SIG-M5 treated with dmso at 0.1 percent for 504 hours (cell line): Measurements from ENCODE around the gene TOM1L2.

Experiments used
- DNase-seq: peaks from one replicate; lab custom pipeline; 2025; ENCODE audit not compliant: unreplicated experiment; lab: John Stamatoyannopoulos, UW

TOM1L2 gene

DNA sequence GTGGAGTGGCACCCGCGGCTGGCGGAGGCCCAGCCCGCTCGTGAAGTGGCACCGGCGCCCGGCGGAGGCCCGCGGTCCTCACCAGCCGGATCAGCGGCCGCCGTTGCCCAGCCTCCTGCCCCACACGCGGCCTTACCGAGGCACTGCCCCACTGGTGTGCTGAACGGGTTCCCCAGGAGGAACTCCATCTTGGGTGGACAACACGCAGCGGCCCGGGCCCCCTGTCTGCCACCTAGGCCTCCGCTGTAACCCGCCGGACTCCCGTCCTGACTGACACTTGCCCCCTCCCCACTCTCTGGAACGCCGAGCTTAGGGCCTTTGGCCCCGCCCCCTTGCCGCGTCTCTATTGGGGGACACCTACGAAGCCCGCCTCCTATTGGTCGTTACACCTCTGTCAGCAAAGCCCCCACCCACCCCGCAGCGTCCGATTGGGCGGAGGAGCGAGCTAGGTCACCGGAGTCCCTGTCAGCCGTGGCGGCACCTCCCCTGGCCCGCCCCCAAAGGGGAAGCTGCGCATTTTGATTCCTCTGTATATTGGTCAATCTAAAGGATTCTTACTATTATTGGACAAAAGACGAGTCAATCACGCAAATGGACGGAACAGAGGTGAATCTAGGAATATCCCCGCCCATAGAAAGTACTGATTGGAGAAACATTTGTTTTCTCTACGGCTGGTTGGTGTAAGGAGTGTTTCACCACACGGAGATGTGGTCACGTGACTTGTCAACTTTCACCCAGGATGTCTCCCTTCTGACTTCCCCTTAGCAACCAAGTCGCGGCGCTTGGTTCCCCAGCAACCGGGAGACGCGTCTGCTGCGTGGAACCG lies at the start of gene TOM1L2, which contains the start of gene DRC3:
TSS of gene TOM1L2 (minus strand) at position 275 of the 826 bp plus-strand sequence. CDS start at position 188, 87 bp downstream.
TSS of gene DRC3 (plus strand) at position 737 of the 826 bp plus-strand sequence. CDS start 4,737 bp downstream, outside the sequence.
- DNase-seq: peak; percentile 100

DNA sequence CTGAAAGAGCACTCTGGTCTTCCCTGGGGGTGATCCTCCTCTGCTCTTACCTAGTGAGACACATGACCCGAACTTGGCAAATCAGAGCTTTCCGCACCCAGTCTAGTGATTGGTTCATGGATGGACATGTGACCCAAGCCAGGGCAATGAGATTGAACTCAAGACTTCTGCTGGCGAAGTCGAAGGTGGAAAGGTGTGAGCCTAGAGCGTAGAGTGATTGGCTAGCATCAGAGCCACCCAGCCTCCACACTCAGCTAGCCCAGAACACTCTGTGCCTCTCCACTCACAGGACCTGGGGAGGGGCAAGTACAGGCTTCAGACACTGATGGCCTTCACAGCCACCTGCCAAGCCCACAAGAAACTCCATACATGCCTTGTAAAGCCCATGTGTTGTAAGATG lies 49.2 kb upstream of the TOM1L2 start:
- no peak for DNase-seq

DNA sequence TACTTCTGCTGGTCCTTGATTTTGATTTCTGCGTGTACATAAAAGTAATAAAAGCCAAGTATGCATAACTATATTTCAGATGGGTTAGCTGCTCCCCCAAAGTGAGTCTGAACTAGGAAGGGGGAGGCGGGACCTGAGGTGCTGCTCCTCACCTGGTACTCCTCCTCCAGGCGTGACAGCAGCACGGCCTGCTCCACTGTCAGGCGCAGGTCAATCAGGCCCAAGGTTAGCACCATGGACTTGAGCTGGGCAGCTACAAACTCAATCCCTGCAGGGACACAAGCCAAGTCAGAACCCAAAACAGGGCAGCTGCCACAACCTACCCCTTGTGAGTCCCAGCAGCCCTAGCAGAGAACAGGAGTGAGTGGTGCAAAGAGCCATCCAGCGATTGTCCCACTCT lies 48.8 kb upstream of the TOM1L2 start:
- DNase-seq: no peak

DNA sequence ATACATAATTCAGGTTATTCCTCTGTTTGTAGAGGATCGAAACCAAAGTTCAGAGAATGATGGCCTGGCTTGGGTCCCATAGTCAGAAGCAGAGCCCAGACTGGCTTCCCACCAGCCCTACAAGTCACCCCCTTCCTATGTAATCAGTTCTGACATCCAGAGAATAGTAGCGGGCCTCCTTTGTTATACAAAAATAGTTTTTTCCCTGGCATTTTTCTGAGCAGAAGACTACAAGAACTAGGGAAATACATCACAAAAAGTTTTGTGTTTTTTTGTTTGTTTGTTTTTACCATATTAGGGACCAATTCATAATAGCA lies 47.6 kb upstream of the TOM1L2 start:
- no peak for DNase-seq

DNA sequence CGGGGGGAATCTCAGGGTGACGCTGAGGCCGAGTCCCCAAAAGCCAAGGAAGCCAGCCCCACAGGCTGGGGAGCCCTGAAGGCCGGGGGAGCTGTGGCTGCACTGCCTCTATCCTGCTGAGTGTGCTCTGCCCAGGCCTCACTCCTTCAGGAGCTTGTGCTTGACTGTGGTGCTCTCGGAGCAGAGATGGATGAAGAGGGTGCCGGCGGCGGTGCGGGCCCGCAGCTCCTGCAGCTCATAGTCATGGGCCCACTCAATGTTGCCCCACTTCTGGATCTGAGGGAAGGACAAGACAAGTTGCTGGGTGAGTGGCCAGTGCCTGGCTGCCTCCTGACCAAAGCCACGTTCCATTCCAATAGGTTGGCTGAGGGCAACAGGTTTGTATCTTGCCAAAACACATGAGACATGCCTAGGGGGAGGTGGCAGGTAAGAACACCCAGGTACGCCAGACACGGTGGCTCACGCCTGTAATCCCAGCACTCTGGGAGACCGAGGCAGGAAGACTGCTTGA lies 46.3 kb upstream of the TOM1L2 start:
- no peak for DNase-seq

DNA sequence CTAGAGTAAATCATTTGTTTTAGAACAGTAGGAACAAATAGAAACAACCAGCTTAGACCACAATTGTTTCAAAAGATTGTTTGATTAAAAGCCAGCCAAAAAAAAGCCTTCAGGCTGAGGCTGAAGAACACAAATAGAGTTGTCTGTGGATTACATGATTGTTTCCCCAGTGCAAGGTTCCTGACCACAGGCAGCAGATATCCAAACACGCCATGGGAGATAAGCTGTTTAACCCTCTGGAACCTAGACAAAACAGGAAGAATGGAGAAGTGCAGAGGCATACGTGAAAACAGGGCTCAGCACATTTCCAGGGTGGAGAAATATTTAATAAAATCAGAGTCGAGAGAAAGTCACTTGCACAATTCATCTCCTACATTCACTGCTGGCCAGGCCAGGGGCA lies 45.8 kb upstream of the TOM1L2 start:
- no peak for DNase-seq

DNA sequence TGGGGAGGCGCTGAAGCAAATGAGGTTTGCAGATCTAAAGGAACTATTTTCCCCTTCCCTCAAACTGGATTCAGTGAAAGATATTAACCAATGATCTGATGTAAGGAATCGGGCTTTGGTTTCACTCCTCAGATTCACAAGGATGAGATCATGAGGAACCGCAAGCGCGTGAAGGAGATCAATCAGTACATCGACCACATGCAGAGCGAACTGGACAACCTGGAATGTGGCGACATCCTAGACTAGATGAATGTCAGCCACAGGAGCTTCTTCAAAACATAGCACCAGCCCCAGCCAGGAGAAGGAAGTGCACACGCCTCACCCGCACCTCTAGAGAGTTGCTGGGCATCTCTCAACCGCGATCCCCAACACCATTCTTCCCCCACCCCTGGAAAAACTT lies 44.2 kb upstream of the TOM1L2 start:
- DNase-seq: no peak

DNA sequence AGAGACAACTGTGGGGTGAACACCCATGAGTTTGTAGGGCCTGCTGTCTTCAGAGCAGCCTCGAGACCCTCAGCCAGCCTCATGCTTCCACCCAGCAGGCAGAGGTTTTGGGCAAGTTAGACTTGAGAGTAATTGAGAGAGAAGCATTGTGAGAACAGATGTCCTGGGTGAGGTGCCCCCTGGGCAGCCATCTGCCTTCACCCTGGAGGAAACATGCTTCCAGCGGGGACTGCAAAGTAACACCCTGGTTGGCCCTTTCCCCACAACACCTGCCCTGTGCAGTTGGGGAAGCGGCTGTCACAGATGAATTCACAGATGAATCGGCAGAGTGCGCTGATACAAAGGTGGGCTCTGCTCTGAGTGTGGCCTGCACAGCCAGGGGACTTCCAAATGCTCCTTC lies 43.4 kb upstream of the TOM1L2 start:
- no peak for DNase-seq

DNA sequence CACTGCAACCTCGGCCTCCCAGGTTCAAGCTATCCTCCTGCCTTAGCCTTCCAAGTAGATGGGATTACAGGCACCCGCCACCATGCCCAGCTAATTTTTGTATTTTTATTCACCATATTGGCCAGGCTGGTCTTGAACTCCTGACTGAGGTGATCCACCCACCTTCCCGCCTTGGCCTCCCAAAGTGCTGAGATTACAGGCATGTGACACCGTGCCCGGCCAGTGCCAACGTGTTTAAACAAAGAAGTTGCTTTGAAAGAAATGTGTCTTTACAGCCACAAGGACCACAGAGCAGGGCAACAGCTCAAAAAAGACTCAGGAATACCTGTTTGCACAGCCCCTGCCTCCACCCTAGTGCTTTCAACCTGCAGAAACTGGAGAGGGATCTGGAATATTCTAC lies 41.8 kb upstream of the TOM1L2 start:
- no peak for DNase-seq

DNA sequence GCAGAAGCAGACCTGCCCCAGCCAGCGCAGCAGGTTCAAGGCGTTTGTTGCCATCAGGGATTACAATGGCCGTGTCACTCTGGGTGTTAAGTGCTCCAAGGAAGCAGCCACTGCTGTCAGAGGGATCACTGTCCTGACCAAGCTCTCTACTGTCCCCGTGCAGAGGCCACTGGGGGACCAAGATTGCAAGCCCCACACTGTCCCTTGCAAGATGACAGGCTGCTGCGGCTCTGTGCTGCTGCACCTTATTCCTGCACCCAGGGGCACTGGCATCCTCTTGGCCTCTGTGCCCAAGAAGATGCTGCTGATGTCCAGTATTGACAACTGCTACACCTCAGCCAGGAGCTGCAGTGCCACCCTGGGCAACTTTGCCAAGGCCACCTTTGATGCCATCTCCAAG lies 39.1 kb upstream of the TOM1L2 start:
- DNase-seq: no peak

DNA sequence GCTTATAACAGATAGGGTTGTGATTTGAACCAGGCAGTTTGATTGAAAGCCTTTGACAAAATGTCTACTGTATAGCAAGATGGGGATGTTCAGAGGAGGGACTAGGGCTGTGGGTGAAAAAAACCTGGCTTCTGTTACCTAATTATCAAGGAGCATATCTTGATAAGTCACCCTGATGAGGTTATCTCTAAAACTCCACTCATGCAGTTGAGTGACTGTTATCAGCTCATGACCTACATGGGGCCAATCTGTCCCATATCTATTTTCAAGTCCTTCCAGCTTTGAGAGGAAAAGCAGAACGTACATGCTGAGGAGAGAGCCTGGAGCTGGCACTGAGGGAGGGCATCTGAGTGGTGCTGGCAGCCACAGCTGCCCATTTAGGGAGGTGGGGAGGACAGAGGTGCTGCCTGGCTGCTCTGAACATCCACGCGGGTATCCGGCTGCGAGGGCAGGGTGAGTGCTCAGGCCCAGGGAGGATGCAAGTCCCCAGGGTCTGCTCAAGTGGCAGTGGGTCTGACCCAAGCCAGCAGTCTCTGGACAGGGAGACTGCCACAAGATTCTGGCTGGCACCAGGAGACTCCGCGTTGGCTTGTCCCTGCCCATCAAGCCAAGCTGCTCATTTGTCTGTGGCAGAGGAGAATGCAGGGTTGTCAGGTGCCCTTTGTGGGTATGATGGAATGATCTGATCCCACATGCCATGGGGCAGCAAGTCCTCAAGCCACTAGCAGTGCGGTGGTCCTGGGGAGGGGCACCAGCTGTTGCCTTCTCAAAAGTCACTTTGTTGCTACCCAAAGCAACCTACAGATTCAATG lies 37.6 kb upstream of the TOM1L2 start:
- DNase-seq: no peak

DNA sequence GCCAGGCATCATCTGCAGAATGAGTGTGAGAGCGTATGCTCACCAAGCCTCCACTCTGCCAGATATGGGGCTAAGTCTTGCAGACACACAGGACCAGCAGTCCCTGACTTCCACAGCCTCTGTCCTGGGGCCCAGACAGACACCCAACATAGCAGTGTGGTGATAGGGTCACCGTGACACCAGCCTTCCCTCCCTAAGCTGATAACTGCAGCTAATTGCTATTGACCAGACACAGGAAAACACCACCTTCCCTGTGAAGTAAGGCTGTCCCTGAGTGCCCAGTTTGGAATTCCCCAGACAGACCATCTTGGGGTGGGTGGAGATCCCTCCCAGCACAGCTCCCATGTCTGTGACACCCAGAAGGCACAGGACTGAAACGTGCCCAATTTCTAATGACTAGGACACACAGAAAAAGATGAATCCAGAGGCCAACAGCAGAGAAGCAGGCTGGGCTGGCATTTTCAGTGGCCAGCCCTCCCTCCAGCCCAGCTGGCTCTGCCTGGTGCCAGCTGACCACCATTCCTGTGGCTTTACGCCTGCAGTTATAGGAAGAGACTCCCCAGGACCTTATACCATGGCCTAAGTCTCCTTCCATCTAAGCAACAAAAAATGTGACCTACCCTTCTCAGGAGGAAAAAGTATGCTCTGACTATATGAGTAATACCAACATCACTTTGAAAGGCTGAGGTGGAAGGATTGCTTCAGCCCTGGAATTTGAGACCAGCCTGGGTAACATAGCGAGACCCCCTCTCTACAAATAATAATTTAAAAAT lies 36.5 kb upstream of the TOM1L2 start:
- DNase-seq: no peak

DNA sequence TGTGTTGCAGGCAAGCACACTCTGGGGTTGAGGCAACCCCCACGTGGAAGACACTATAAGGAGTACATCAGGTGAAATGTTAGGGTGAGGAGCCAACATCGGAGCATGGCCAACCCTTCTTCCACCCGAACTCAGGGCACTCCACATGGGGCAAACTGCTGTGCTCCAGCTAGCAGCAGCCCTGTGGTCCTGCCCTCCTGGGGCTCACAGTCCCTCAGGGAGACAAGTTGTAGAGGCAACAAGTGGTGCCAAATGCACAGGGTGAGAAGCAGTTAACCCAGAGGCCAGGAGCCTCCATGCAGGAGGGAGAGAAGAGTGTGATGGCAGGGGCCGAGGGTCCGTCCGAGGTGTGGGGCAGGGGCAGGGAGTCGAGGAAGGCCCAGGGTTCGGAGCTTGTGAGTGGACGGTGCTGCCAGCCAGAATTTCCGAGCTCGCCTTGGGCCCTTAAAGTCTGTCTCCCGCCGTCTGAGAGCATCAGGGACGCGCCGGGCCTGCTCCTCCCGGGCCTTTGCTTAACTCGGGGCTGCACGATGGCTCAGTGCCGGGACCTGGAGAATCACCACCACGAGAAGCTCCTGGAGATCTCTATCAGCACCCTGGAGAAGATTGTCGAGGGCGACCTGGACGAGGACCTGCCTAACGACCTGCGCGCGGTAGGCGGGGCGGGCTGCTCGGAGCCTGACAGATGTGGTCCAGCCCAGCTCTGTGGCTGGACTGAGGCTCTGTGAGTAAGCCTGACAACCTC lies 34.5 kb upstream of the TOM1L2 start:
- DNase-seq: no peak

DNA sequence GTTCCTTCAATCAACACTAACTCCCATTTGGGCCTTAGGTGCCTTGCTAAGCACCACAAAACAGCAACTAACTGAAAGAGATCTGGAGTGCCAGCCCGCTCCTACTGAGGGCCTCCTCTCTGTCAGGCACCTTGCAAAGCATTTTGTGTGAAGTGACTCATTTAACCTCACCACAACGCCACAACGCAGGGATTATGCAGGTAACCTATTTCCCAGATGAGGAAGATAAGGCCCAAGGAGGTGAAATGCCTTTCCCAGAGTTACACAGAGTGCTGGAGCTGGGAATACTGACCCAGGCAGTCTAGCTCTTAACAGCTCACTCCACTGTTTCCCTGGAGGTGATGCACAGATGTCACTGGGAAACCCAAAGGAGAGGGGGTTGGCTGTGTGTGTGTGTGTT lies 33.3 kb upstream of the TOM1L2 start:
- no peak for DNase-seq

DNA sequence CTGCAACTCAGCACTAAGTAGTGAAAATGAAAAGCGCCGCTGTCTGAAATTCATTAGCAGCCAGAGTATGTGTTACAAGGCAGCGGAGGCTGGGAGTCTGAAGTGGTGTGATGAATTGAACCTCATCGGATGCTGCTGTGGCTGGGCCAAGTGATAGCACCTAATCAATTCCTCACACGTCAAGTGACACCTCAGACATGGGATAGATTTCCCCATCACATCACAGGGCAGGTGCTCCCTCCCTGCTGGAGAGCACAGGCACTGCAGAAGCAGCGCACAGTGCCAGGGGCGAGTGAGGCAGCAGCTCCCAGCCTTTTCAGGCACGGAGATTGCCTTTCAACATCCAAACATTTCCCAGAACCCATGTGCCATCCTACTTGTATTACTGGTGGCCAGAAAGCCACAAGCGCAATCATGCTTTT lies 32.7 kb upstream of the TOM1L2 start:
- DNase-seq: no peak

DNA sequence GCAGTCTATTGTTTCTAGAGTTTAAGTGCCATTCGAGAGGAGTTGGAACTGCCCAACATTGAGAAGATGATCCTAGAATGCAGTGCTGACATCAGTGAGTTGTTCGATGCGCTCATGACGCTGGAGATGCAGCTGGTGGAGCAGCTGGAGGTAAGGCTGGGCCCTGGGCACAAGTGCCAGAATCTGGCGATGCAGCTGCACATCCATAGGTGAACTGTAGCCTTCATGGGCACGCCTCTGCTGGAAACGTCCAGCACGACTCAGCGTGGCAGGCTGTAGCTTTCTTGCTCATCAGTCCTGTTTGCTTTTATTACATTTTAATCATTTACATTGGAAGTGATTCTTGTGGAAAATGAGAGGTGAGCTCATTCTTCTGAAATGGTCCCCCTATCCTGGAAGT lies 32.1 kb upstream of the TOM1L2 start:
- no peak for DNase-seq

DNA sequence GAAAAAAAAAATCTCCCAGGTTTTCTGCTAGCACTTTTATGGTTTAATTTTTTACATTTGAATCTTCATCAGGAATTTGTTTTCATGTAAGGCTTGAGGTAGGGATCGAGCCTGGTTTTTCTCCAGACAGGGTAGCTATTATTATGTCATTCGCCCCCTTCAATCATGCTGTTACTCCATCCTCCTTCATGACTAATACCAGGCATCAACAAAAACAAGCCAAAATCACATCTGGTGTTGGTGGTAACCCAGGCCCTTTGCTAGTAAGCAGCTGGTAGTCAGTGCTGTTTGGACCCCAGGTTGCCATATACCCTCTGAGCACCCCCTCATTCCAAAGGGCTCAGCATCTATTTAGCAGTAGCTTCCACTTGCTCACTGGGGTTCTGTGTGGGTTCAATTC lies 30.0 kb upstream of the TOM1L2 start:
- DNase-seq: no peak

DNA sequence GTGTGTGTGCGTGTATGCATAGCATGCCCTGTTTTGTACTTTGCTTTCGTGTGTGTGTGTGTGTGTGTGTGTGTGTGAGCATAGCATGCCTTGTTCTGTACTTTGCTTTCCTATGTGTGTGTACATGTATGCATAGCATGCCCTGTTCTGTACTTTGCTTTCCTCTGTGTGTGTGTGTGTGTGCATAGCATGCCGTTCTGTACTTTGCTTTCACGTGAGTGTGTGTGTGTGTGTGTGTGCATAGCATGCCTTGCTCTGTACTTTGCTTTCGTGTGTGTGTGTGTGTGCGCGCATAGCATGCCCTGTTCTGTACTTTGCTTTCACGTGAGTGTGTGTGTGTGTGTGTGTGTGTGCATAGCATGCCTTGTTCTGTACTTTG lies 27.8 kb upstream of the TOM1L2 start:
- DNase-seq: no peak

DNA sequence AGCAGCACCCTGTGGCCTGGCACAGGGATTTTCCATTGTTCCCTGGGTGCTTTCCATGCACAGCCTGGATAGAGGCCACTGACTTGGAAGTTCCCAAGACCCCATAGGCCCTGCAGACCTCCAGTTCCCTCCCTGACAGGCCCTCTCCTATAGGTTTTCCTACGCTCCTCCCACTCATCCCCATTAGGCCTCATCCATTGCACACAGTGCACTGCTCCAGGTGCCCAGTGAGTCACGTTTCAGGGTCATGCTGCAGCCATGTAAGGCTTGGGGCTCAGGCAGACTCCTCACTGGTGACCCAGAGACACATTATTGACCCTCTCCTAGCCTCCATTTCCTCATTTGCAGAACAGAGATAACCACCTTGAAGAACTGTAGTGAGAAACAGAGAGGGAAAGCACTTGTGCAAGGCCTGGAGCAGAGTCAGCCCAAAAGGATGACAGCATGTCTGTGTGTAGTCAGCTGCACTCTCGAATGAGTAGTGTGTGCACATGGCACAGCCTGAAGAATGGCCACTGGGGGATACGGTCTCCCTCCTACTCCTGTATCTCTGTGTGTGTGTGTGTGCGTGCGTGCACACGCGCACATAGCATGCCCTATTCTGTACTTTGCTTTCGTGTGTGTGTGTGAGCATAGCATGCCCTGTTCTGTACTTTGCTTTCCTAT lies 27.3 kb upstream of the TOM1L2 start:
- DNase-seq: no peak

DNA sequence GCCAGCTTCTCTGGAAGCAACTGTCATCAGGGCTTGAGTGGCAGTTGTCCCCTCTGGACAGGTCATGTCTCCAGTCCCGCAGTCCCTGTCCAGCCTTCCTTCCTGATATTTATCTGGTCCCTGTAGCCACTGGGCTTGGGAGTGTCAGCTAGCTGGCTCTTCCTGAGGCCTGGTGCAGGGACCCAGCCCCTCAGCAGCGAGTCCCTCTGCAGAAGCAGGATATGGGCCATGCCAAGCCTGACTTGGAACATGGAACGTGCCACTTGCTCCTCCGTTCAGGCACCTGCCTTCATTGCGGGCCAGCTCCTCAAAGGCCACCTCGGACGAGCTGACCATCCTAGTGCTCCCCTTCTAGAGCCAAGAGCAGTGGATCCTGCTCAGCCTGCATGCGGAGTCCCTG lies 26.7 kb upstream of the TOM1L2 start:
- no peak for DNase-seq
